ENCODE measurements around the gene C8B. TPM values are rescaled to one million over a fixed set of nuclear protein-coding genes. Genes with fewer than 3 reads are reported as not detected.

C8B gene
- total RNA-seq, 2 donors from 2014 or later: not detected

DNA sequence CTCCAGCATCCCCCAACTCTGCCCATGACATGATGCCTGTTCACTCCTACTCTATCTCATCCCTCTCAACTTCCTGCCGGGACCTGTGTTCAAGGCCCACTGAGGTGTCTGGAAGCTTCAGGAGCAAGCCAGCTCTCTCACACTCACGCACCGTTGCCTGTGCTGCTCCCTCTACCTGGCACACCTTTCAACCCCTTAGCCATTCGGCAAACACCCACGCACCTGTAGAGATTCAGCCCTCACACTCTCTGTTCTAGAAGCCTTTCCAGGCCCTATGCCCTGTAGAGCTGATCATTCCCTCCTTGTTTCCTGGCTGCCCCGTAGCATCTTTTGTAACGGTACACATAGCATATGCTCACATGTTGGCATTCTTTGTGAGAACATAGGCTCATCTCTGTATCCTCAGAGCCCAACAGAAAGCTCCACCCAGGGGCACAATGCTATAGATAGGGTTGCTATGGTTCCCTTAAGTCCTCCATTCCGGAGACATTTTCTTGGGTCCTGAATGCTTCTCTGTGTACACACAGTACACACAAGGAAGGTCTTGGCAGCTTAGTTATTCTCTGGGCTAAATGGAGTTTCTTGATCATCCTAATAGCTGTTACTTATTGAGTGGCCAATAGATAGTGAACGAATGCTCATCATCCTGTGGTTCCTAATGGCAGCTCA lies 1.3 kb downstream of the C8B start:
- no peaks in the 10 kb centered on the region for H3K9me3 ChIP-seq
- H3K4me1 ChIP-seq (replicated peaks): no peaks in the 10 kb centered on the region
- intact Hi-C loops (cut with DNase I): no loop called here
- no peak overlapping the region for H3K4me3 ChIP-seq
- no peak for DNase-seq (ENCODE audit: low spot score)
- H3K27me3 ChIP-seq (replicated peaks; ENCODE audit: insufficient read depth): no peaks in the 10 kb centered on the region
- no peak overlapping the region for H3K27ac ChIP-seq
- no peaks in the 10 kb centered on the region for H3K36me3 ChIP-seq
- 95% methylated on average over 9 of the region's 9 CpGs for WGBS
- TF ChIP-seq POLR2AphosphoS5 (IDR thresholded peaks at IDR 0.05) (no peak), POLR2A (IDR thresholded peaks at IDR 0.05) (no peak)
- TF ChIP-seq, protein P1, sequence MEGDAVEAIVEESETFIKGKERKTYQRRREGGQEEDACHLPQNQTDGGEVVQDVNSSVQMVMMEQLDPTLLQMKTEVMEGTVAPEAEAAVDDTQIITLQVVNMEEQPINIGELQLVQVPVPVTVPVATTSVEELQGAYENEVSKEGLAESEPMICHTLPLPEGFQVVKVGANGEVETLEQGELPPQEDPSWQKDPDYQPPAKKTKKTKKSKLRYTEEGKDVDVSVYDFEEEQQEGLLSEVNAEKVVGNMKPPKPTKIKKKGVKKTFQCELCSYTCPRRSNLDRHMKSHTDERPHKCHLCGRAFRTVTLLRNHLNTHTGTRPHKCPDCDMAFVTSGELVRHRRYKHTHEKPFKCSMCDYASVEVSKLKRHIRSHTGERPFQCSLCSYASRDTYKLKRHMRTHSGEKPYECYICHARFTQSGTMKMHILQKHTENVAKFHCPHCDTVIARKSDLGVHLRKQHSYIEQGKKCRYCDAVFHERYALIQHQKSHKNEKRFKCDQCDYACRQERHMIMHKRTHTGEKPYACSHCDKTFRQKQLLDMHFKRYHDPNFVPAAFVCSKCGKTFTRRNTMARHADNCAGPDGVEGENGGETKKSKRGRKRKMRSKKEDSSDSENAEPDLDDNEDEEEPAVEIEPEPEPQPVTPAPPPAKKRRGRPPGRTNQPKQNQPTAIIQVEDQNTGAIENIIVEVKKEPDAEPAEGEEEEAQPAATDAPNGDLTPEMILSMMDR (IDR thresholded peaks at IDR 0.05): no peak

DNA sequence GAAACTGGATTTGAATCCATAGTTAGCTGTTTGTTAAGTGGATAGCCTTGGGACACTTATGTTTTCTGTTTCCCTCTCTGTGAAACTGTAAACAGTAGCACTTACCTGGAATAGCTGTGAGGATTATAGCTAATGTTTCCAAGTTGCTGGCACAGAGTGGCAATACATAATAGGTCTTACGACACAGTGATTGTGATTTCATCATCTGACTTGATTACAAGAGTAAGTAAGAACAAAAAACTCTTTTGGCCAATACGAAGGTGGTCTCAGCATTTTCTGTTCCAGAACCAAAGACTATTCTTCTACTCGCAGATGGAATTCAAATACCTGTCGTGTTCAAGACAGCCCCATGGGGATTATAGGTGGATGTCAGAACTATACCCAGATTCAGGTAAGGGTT lies 2.1 kb downstream of the C8B start:
- Histone ChIP-seq H3K9me3 (no peaks in the 10 kb centered on the region), H3K4me3 (no peak overlapping the region), H3K27ac (no peak overlapping the region), H3K4me1 (replicated peaks) (no peaks in the 10 kb centered on the region), H3K27me3 (replicated peaks; ENCODE audit: insufficient read depth) (no peaks in the 10 kb centered on the region), H3K36me3 (no peaks in the 10 kb centered on the region)
- WGBS: 98% methylated on average over 4 of the region's 4 CpGs
- DNase-seq (ENCODE audit: low spot score): no peak
- intact Hi-C loops (cut with DNase I): no loop called here
- TF ChIP-seq, protein P1 (IDR thresholded peaks at IDR 0.05): no peak
- TF ChIP-seq POLR2AphosphoS5 (IDR thresholded peaks at IDR 0.05) (no peak), POLR2A (IDR thresholded peaks at IDR 0.05) (no peak)

DNA sequence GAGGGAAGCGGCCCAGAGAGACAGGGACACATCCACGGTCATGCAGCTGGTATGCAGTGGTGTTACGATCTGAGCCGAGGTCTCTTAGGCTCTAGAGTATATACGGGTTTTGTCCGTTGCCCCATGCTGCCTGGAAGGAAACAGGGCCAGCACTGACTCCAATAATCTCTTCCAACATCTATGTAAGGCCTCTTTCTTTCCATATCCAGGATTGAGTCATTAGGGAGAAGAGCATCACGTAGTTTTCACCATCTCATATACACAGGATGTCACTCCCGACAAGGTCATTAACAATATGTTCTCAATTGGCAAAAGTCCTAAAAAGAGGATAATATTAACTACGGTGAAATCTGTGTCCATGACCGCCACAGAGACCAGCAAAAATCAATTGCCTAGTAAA lies 4.4 kb downstream of the C8B start:
- intact Hi-C loops (cut with DNase I): no loop called here

GRCh38 chr1:56958526-56958925 lies 7.3 kb downstream of the C8B start:
- Histone ChIP-seq H3K36me3 (no peaks in the 10 kb centered on the region), H3K4me3 (no peak overlapping the region), H3K4me1 (replicated peaks) (no peaks in the 10 kb centered on the region), H3K9me3 (no peaks in the 10 kb centered on the region), H3K27ac (no peak overlapping the region), H3K27me3 (replicated peaks; ENCODE audit: insufficient read depth) (no peaks in the 10 kb centered on the region)
- DNase-seq (ENCODE audit: low spot score): no peak
- 56% methylated on average over 2 of the region's 2 CpGs for WGBS
- intact Hi-C loops (cut with DNase I): no loop called here
- TF ChIP-seq POLR2A (IDR thresholded peaks at IDR 0.05) (no peak), POLR2AphosphoS5 (IDR thresholded peaks at IDR 0.05) (no peak)
- TF ChIP-seq, protein P1 (IDR thresholded peaks at IDR 0.05): no peak

More for the DNA sequence above, 4.4 kb downstream of the C8B start:
- Histone ChIP-seq H3K27me3 (replicated peaks; ENCODE audit: insufficient read depth) (no peaks in the 10 kb centered on the region), H3K4me1 (replicated peaks) (no peaks in the 10 kb centered on the region), H3K36me3 (no peaks in the 10 kb centered on the region), H3K4me3 (no peak overlapping the region), H3K27ac (no peak overlapping the region), H3K9me3 (no peaks in the 10 kb centered on the region)
- no peak for DNase-seq (ENCODE audit: low spot score)
- 94% methylated on average over 10 of the region's 10 CpGs for WGBS
- no peak for TF ChIP-seq POLR2AphosphoS5 (IDR thresholded peaks at IDR 0.05)
- TF ChIP-seq POLR2A (IDR thresholded peaks at IDR 0.05): no peak
- TF ChIP-seq, protein P1 (IDR thresholded peaks at IDR 0.05): no peak

DNA sequence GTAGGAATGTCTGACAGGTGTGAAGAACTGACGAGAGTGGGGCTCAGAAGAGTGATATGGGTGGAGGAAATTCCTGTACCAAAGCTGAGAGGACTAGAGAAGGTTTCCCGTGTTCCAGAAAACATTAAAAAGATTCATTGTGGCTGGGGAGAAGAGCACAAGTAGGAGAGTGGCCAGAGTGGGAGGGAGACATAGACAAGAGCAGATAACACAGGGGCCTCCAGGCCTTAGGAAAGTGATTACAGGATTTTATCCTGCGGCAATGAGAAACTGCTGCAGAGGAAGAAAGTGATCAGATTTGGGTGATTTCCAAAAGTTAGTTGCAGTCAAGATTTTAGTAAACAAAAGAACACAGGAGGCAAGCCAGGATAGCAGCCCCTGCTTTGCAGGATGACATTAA lies 7.9 kb downstream of the C8B start:
- H3K4me3 ChIP-seq: no peak overlapping the region
- intact Hi-C loops (cut with DNase I): no loop called here
- H3K9me3 ChIP-seq: no peaks in the 10 kb centered on the region
- 26% methylated on average over 3 of the region's 3 CpGs for WGBS
- no peaks in the 10 kb centered on the region for H3K27me3 ChIP-seq (replicated peaks; ENCODE audit: insufficient read depth)
- H3K4me1 ChIP-seq (replicated peaks): no peaks in the 10 kb centered on the region
- TF ChIP-seq POLR2A (IDR thresholded peaks at IDR 0.05): no peak
- TF ChIP-seq, protein P1 (IDR thresholded peaks at IDR 0.05): no peak
- TF ChIP-seq POLR2AphosphoS5 (IDR thresholded peaks at IDR 0.05): no peak
- H3K36me3 ChIP-seq: no peaks in the 10 kb centered on the region
- H3K27ac ChIP-seq: no peak overlapping the region
- no peak for DNase-seq (ENCODE audit: low spot score)

Data from prostate gland (tissue), 2 donors.